Gastrocnemius medialis (tissue), 4 donors: ENCODE results near the gene KCMF1. TPM values are rescaled to one million over a fixed set of nuclear protein-coding genes. Genes with fewer than 3 reads are reported as not detected.
A peak's percentile ranks its signal among the peaks of the same experiment; 100 is the strongest.

Source experiments
- ATAC-seq, 2 donors: fragments of 150-250 bp; one replicate each; pipeline ENCODE4 v1.9.1; 2016
- DNase-seq, 2 donors: peaks; one replicate each; pipeline ENCODE4 v3.0.0-alpha.2; 2019
- H3K27ac ChIP-seq, 4 donors: fragments of 200-600 bp; sonication (generic); 1 replicate in 1 of 4; 2 replicates in 3 of 4; pipeline ENCODE4 v1.5.1; 2016 to 2018; ENCODE audit warnings: mild to moderate bottlenecking in 2 of 4, moderate library complexity in 1 of 4
- H3K27me3 ChIP-seq, 3 donors: fragments of 200-600 bp; sonication (generic) in 2 of 3; 1 replicate in 1 of 3; 2 replicates in 2 of 3; pipeline versions ENCODE4 v1.5.1 to v1.6.0; 2016 to 2019; ENCODE audit warnings: mild to moderate bottlenecking in 1 of 3, moderate library complexity in 1 of 3
- H3K36me3 ChIP-seq, 2 donors: fragments of 200-600 bp; sonication (generic) in 1 of 2; one replicate each; pipeline ENCODE4 v1.5.1; 2017 to 2018
- H3K4me1 ChIP-seq, 2 donors: fragments of 200-600 bp; sonication (generic) in 1 of 2; one replicate each; pipeline ENCODE4 v1.5.1; 2016 to 2017; ENCODE audit warnings: mild to moderate bottlenecking in 2 of 2
- H3K4me3 ChIP-seq, 4 donors: fragments of 200-600 bp; sonication (generic) in 3 of 4; 1 replicate in 1 of 4; 2 replicates in 3 of 4; pipeline ENCODE4 v1.5.1; 2016 to 2019; ENCODE audit warnings: mild to moderate bottlenecking in 2 of 4
- H3K9me3 ChIP-seq, 3 donors: fragments of 200-600 bp; sonication (generic) in 2 of 3; 1 replicate in 1 of 3; 2 replicates in 2 of 3; pipeline ENCODE4 v1.5.1; 2016 to 2019
- POLR2A ChIP-seq, 2 donors: fragments of 450-650 bp; IDR thresholded peaks; one replicate each; pipeline ENCODE4 v1.6.1; 2017; ENCODE audit warnings: antibody characterized with exemption in 2 of 2, mild to moderate bottlenecking in 2 of 2, moderate library complexity in 2 of 2
- in situ Hi-C, 4 donors: fragments of 200-750 bp; cut with MboI; loops; one replicate each; pipeline versions ENCODE4 v1.15.0 to v1.8.0; 2017; ENCODE audit warnings: low sequenced_read_pairs in 4 of 4
- intact Hi-C: fragments of 100-400 bp; cut with DNase I; formaldehyde crosslinking; loops from one replicate; pipeline ENCODE4 v1.15.1; 2023; ENCODE audit warnings: low total_unique reads
- total RNA-seq, 4 donors: library from RNA; depleted of rRNA; stranded (reverse); fragments of >200 nt; gene quantifications; one replicate each; pipeline versions ENCODE4 v1.1.0 to v1.2.3, GENCODE V29; 2016
- TF ChIP-seq, protein P1 (sequence below), 5 experiments: fragments of 450-650 bp in 3 of 5; fragments of 200-600 bp in 2 of 5; sonication (generic) in 2 of 5; IDR thresholded peaks in 4 of 5; conservative IDR thresholded peaks in 1 of 5; 1 replicate in 4 of 5; 2 replicates in 1 of 5; pipeline ENCODE4 v1.5.1; 2016 to 2019; ENCODE audit warnings: antibody characterized with exemption in 5 of 5, mild to moderate bottlenecking in 3 of 5, moderate library complexity in 3 of 5

Gene KCMF1
- total RNA-seq, 4 donors from 2014 or later: 158 to 178 (median 165) TPM

DNA sequence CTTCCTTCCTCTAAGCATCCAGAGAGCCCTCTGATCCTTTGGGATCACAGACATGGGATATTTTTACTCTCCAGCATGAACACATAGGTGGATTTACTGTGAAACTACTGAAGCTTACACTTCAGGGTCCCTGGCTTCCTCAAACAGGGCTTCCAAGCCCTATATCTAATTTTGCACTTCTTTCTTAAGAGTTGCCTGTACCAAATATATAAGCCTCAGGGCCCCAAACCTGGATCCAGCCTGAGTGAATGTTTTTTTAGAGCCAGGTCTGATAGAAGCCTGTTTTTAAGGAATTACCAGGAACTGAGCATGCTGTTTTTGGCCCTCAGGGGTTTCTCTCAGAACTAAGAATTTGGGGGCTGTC, 13.2 kb upstream of the KCMF1 start:
- H3K36me3 ChIP-seq: no peaks in the 10 kb centered on the region
- DNase-seq: no peak
- H3K27ac ChIP-seq: peak overlapping the region in 3 of 4 donors; percentile 45 to 77 (median 68)
- intact Hi-C loops: no loop called here
- no peaks in the 10 kb centered on the region for H3K27me3 ChIP-seq
- ATAC-seq: no peak
- no peaks in the 10 kb centered on the region for H3K9me3 ChIP-seq
- peaks cover 19 to 20% of the 10 kb centered on the region in 2 donors for H3K4me1 ChIP-seq
- in situ Hi-C loops: no loop called here
- no peak overlapping the region for H3K4me3 ChIP-seq
- TF ChIP-seq POLR2A (IDR thresholded peaks at IDR 0.05): no peak
- TF ChIP-seq, protein P1, sequence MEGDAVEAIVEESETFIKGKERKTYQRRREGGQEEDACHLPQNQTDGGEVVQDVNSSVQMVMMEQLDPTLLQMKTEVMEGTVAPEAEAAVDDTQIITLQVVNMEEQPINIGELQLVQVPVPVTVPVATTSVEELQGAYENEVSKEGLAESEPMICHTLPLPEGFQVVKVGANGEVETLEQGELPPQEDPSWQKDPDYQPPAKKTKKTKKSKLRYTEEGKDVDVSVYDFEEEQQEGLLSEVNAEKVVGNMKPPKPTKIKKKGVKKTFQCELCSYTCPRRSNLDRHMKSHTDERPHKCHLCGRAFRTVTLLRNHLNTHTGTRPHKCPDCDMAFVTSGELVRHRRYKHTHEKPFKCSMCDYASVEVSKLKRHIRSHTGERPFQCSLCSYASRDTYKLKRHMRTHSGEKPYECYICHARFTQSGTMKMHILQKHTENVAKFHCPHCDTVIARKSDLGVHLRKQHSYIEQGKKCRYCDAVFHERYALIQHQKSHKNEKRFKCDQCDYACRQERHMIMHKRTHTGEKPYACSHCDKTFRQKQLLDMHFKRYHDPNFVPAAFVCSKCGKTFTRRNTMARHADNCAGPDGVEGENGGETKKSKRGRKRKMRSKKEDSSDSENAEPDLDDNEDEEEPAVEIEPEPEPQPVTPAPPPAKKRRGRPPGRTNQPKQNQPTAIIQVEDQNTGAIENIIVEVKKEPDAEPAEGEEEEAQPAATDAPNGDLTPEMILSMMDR (IDR thresholded peaks at IDR 0.05 in 4 of 5, conservative IDR thresholded peaks at IDR 0.05 in 1 of 5): no peak

DNA sequence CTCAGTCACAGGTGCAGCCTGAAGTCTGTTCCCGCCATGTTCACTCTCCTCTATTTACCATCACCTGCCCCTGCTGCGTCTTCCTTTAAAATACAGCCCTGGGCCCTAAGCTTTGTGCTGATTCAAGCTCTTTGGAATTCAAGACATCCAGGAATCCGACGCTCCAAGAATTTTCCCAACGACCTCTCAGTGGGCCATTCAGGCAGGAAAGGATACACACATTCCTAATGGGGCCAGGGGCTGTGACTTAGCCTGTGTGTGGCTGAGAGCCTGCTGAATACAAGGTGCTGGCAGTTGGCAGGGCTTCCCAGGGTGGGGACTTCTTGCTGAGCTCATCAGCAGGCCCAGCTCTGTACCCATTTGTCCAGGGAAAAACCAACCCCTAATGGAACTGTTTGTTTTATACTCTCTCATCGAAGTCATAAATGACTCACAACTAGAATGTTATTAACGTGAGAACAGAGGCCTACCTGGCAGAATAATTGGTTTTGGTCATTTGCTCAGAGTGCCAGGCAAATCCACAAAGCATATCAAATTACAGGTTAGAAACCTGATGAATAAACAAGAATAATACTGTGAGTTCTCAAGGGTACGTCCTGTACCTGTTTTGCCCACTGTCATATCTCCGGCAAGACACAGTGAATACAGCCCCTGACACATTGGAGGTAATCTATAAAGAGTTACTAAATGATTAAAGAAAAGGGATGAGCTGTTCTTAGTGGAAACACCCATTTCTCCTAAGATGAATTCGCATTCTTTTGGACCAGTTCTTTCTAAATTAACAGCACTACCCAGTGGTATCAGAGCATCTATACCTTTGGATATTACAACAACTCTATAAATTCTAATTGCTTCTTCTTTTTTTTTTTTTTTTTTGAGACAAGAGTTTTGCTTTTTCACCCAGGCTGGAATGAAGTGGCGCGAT, 12.6 kb upstream of the KCMF1 start:
- Histone ChIP-seq H3K4me1 (peaks cover 19 to 20% of the 10 kb centered on the region in 2 donors), H3K27ac (peak overlapping the region; percentile 18 to 77 (median 56)), H3K9me3 (no peaks in the 10 kb centered on the region), H3K36me3 (no peaks in the 10 kb centered on the region), H3K4me3 (no peak overlapping the region), H3K27me3 (no peaks in the 10 kb centered on the region)
- intact Hi-C loops (no loop called here), in situ Hi-C loops (no loop called here)
- ATAC-seq (peak; percentile 43 to 87), DNase-seq (peak; percentile 11 to 28)
- TF ChIP-seq, protein P1 (IDR thresholded peaks at IDR 0.05 in 4 of 5, conservative IDR thresholded peaks at IDR 0.05 in 1 of 5): no peak
- no peak for TF ChIP-seq POLR2A (IDR thresholded peaks at IDR 0.05)

DNA sequence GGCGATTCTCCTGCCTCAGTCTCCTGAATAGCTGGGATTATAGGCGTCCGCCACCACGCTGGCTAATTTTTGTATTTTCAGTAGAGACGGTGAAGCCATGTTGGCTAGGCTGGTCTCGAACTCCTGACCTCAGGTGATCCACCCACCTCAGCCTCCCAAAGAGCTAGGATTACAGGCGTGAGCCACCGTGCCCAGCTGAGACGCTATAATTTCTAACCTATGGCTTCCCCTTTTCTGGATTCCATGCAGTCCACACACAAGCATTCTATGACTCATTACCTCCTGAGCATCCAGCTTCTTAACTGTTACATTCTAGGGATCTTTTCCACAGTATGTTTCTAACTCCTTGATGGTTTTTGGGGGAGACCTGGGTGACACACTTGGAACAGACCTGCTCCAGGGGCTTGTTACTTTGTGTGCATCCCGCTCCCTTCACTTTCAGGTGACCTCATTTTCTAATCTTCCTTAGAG, 11.8 kb upstream of the KCMF1 start:
- in situ Hi-C loops (no loop called here), intact Hi-C loops (no loop called here)
- Histone ChIP-seq H3K27ac (peak overlapping the region; percentile 34 to 77 (median 42)), H3K9me3 (no peaks in the 10 kb centered on the region), H3K4me1 (peaks cover 19 to 20% of the 10 kb centered on the region in 2 donors), H3K27me3 (no peaks in the 10 kb centered on the region), H3K36me3 (no peaks in the 10 kb centered on the region), H3K4me3 (no peak overlapping the region)
- no peak for TF ChIP-seq POLR2A (IDR thresholded peaks at IDR 0.05)
- TF ChIP-seq, protein P1 (IDR thresholded peaks at IDR 0.05 in 4 of 5, conservative IDR thresholded peaks at IDR 0.05 in 1 of 5): no peak
- peak in 1 of 2 donors; percentile 21 for ATAC-seq
- no peak for DNase-seq

DNA sequence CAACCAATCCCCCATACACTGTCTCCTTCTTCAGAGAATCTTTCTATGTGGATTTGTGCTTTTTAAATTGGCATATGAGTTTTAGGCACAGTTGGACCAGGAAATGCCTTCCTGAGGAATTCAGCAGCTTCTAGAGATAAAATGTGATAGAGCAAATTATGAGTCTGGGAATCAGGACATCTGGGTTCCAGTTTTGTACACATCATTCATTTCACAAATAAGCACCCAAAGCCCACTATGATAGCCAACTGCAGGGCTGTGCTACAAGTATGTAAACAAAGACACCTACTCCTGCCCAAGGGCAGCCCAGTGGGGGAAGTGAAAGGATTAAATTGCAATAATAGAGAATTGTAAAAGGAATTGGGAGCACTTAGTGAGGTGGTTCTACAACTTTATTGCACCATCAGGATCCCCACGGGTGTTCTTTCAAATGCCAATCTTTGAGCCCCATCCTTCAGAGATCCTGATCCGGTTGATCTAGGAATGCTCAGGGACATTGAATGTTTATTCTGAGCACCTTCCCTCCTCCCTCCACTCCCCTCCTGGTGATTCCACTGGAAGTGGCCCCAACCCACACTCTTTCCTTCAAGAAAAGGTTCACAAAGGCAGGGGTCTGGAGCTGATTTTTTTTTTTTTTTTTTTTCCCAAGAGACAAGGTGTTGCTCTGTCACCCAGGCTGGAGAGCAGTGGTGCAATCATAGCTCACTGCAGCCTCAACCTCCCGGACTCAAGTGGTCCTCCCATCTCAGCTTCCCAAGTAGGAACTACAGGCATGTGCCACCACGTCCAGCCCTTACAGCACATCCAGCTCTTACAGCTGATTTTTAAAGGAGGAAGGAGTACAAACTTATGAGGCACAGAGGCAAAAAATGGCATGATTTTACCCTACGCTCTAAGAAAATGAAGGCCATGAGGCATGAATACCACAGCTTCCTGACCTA, 11.1 kb upstream of the KCMF1 start:
- H3K4me1 ChIP-seq: peaks cover 19 to 20% of the 10 kb centered on the region in 2 donors
- intact Hi-C loops: no loop called here
- H3K36me3 ChIP-seq: no peaks in the 10 kb centered on the region
- TF ChIP-seq, protein P1 (IDR thresholded peaks at IDR 0.05 in 4 of 5, conservative IDR thresholded peaks at IDR 0.05 in 1 of 5): no peak
- no peak for TF ChIP-seq POLR2A (IDR thresholded peaks at IDR 0.05)
- H3K27ac ChIP-seq: peak overlapping the region; percentile 34 to 77 (median 42)
- no peak for ATAC-seq
- no peaks in the 10 kb centered on the region for H3K27me3 ChIP-seq
- no peaks in the 10 kb centered on the region for H3K9me3 ChIP-seq
- H3K4me3 ChIP-seq: no peak overlapping the region
- no peak for DNase-seq
- in situ Hi-C loops: no loop called here
